Smooth muscle cell (in vitro differentiated cells): Measurements from ENCODE around the gene PROCA1. TPM values are rescaled to one million over a fixed set of nuclear protein-coding genes. Genes with fewer than 3 reads are reported as not detected.

ENCODE experiments used
- DNase-seq: peaks from one replicate; lab custom pipeline; 2025; ENCODE audit not compliant: unreplicated experiment; lab: John Stamatoyannopoulos, UW
- H2AFZ ChIP-seq: fragments of 200-600 bp; sonication (generic); 2 replicates; pipeline ENCODE4 v1.6.0; 2016; ENCODE audit warnings: antibody characterized with exemption, low read depth, mild to moderate bottlenecking
- H3F3A ChIP-seq: fragments of 200-600 bp; sonication (generic); 2 replicates; pipeline ENCODE4 v1.6.0; 2017; ENCODE audit warnings: antibody characterized with exemption, low read depth
- H3K27ac ChIP-seq: fragments of 200-600 bp; sonication (generic); 2 replicates; pipeline ENCODE4 v1.5.1; 2016; ENCODE audit warnings: low read depth, mild to moderate bottlenecking
- H3K27me3 ChIP-seq: fragments of 200-600 bp; sonication (generic); 2 replicates; pipeline ENCODE4 v1.6.1; 2016; ENCODE audit warnings: low read depth, mild to moderate bottlenecking
- H3K36me3 ChIP-seq: fragments of 200-600 bp; sonication (generic); 2 replicates; pipeline ENCODE4 v1.5.1; 2016; ENCODE audit warnings: low read depth
- H3K4me1 ChIP-seq: fragments of 200-600 bp; sonication (generic); 2 replicates; pipeline ENCODE4 v1.5.1; 2016; ENCODE audit warnings: low read depth
- H3K4me2 ChIP-seq: fragments of 200-600 bp; sonication (generic); 2 replicates; pipeline ENCODE4 v1.6.0; 2016; ENCODE audit warnings: mild to moderate bottlenecking
- H3K4me3 ChIP-seq: fragments of 200-600 bp; sonication (generic); 2 replicates; pipeline ENCODE4 v1.5.1; 2016; ENCODE audit warnings: mild to moderate bottlenecking
- H3K79me2 ChIP-seq: fragments of 200-600 bp; sonication (generic); 2 replicates; pipeline ENCODE4 v1.6.0; 2016; ENCODE audit warnings: low read depth, mild to moderate bottlenecking
- H3K9ac ChIP-seq: fragments of 200-600 bp; sonication (generic); 2 replicates; pipeline ENCODE4 v1.6.0; 2016; ENCODE audit warnings: low read depth
- H3K9me3 ChIP-seq: fragments of 200-600 bp; sonication (generic); replicated peaks from 2 replicates; pipeline ENCODE4 v1.5.1; 2016; ENCODE audit warnings: low read depth
- H4K20me1 ChIP-seq: fragments of 200-600 bp; sonication (generic); 2 replicates; pipeline ENCODE4 v1.6.0; 2016; ENCODE audit warnings: low read depth
- WGBS: methylation state at CpG from one replicate; pipeline ENCODE4 v1.1.7; 2016; ENCODE audit warnings: low lambda C conversion rate; 5-methylcytosine and 5-hydroxymethylcytosine counted together
- polyA plus RNA-seq: library from polyadenylated mRNA; unstranded; fragments of >200 nt; fragmentation: Nextera tagmentation; extraction: Ambion mirVana; gene quantifications from 2 replicates; pipeline ENCODE4 v1.2.1, GENCODE V29; 2016
- total RNA-seq: library from RNA; depleted of rRNA; stranded (reverse); fragments of >200 nt; gene quantifications from 2 replicates; pipeline ENCODE4 v1.2.3, GENCODE V29; 2014
- TF ChIP-seq, protein P1 (sequence below): fragments of 200-600 bp; sonication (generic); IDR thresholded peaks from 2 replicates; pipeline ENCODE4 v1.5.1; 2017; ENCODE audit warnings: borderline replicate concordance, mild to moderate bottlenecking, antibody characterized with exemption; ENCODE audit not compliant: insufficient read depth, poor library complexity, severe bottlenecking

Gene PROCA1
- total and polyA plus RNA-seq, 2 experiments from 2014 or later = 3.0 TPM

DNA sequence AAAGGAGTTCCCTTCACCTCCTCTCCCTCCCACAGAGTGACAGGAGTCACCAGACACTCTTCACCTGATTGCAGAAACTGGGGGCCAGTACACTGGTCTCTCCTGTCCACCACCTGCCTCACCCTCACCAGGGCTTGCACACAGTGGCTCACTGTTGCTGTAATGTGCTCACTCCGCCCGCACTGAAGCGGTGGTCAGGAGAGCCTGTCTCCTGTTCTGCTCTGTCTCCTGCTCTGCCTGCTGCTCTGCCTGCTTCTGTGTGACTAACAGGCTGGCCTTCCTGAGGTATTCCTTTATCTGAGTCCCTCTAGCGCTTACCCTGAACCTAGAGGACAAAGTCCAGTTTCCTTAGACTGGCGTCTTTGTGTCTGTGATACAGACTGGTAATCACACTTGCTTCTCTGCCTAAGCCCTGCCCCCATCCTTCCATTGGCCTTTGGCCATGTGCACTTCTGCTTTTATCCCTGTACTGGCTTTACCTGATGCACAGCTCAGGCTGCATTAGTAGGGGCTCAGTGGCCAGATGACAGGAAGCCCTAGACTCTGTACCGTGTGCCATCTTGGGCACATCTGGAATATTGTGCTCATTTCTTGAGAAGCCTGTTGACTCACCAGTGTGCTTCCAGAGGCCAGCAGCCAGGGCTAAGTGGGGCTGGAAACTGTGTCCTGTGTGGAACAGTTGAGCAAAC, 13.3 kb downstream of the PROCA1 start:
- Histone ChIP-seq H4K20me1 (no peaks in the 10 kb centered on the region), H3F3A (no peaks in the 10 kb centered on the region), H3K36me3 (peaks cover 9% of the 10 kb centered on the region), H3K79me2 (no peaks in the 10 kb centered on the region), H3K27me3 (no peaks in the 10 kb centered on the region), H3K4me1 (peaks cover 10% of the 10 kb centered on the region), H3K27ac (no peak overlapping the region), H3K9ac (no peak overlapping the region), H2AFZ (no peak overlapping the region), H3K4me3 (no peak overlapping the region), H3K4me2 (no peak overlapping the region), H3K9me3 (no peaks in the 10 kb centered on the region)
- TF ChIP-seq, protein P1, sequence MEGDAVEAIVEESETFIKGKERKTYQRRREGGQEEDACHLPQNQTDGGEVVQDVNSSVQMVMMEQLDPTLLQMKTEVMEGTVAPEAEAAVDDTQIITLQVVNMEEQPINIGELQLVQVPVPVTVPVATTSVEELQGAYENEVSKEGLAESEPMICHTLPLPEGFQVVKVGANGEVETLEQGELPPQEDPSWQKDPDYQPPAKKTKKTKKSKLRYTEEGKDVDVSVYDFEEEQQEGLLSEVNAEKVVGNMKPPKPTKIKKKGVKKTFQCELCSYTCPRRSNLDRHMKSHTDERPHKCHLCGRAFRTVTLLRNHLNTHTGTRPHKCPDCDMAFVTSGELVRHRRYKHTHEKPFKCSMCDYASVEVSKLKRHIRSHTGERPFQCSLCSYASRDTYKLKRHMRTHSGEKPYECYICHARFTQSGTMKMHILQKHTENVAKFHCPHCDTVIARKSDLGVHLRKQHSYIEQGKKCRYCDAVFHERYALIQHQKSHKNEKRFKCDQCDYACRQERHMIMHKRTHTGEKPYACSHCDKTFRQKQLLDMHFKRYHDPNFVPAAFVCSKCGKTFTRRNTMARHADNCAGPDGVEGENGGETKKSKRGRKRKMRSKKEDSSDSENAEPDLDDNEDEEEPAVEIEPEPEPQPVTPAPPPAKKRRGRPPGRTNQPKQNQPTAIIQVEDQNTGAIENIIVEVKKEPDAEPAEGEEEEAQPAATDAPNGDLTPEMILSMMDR = no peak
- WGBS = 96% methylated on average over 6 of the region's 6 CpGs
- DNase-seq = no peak

DNA sequence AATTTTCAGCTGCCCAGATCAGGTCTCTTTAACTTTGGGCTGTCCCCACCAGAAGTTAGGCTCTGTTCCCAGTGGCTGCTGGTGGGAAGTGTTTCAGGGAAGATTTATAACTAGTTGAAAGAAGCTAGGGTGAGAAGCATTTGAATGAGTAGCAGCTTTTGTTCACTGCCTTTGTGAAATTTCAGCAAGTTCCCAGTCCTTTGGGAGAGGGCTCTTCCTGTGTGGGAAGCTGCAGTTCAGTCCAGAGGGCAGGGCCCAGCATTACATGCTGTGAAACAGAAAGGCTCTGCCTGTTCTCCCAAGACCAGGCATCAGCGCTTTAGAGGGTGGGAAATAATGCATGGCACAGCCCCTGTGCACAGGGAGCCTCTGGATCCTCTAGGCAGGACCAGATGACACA, 17.8 kb downstream of the PROCA1 start:
- Histone ChIP-seq H3K4me3 (no peak overlapping the region), H3K4me1 (no peaks in the 10 kb centered on the region), H3K36me3 (peaks cover 32% of the 10 kb centered on the region), H3K79me2 (no peaks in the 10 kb centered on the region), H3K27me3 (no peaks in the 10 kb centered on the region), H3K9ac (no peak overlapping the region), H3K9me3 (no peaks in the 10 kb centered on the region), H2AFZ (no peak overlapping the region), H4K20me1 (no peaks in the 10 kb centered on the region), H3K4me2 (no peak overlapping the region), H3K27ac (no peak overlapping the region), H3F3A (no peaks in the 10 kb centered on the region)
- no peak for DNase-seq
- WGBS = 100% methylated on average over 1 of the region's 1 CpG
- TF ChIP-seq, protein P1 = no peak

DNA sequence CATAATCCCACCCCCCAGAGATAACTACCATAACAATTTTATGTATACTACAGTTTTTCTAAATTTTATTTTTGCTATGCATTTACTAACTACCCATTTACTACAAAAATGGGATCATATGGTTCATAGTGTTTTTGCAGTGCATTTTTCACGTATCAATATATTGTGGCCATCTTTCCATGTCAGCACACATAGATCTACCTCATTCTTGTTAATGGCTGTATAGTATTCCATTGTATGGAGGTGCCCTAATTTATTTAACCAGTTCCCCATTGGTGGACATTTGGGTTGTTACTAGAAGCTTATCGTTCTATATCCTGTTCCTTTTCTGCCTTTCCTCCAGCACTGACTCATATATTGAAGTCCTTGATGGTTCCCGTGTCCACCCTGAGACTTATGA, 22.7 kb downstream of the PROCA1 start:
- no peak overlapping the region for H3K4me3 ChIP-seq
- no peaks in the 10 kb centered on the region for H3K79me2 ChIP-seq
- H4K20me1 ChIP-seq = peaks cover 6% of the 10 kb centered on the region
- no peak overlapping the region for H3K9ac ChIP-seq
- H3K4me2 ChIP-seq = no peak overlapping the region
- WGBS = 97% methylated on average over 3 of the region's 3 CpGs
- no peak overlapping the region for H3K27ac ChIP-seq
- DNase-seq = no peak
- H3K9me3 ChIP-seq = no peaks in the 10 kb centered on the region
- TF ChIP-seq, protein P1 = no peak
- peaks cover 66% of the 10 kb centered on the region for H3K36me3 ChIP-seq
- H3K4me1 ChIP-seq = no peaks in the 10 kb centered on the region
- H2AFZ ChIP-seq = no peak overlapping the region
- H3F3A ChIP-seq = peaks cover 4% of the 10 kb centered on the region
- H3K27me3 ChIP-seq = no peaks in the 10 kb centered on the region

DNA sequence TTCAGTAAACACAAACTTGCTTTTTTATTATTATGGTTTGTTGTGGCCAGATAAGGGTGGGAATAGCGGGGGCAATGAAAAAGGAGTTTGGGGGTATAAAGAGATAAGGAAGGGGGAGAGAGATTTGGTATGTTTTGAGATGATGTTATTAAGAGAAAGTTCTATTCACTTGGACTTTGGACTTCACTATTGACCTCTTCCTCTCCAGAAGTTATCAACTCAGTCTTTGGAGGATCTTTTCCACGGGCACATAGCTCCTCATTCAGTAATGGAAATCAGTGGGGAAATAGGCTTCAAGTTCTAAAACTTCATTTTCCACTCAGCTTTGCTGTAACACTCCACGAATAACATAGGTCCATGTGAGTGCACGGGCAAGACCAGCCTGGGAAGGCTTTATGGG, 23.2 kb downstream of the PROCA1 start:
- TF ChIP-seq, protein P1 = no peak
- Histone ChIP-seq H2AFZ (no peak overlapping the region), H3K9me3 (no peaks in the 10 kb centered on the region), H3F3A (peaks cover 4% of the 10 kb centered on the region), H3K4me1 (no peaks in the 10 kb centered on the region), H3K79me2 (no peaks in the 10 kb centered on the region), H3K9ac (no peak overlapping the region), H4K20me1 (peaks cover 6% of the 10 kb centered on the region), H3K36me3 (peaks cover 67% of the 10 kb centered on the region), H3K27me3 (no peaks in the 10 kb centered on the region), H3K27ac (no peak overlapping the region), H3K4me2 (no peak overlapping the region), H3K4me3 (no peak overlapping the region)
- DNase-seq = no peak
- over 99% methylated on average over 4 of the region's 4 CpGs for WGBS
